B cell (primary cell): ENCODE measurements around the gene IFIT2.

Experiments
- CTCF ChIP-seq: fragments of 200-600 bp; IDR thresholded peaks from one replicate; pipeline ENCODE4 v1.8.0; 2022; ENCODE audit warnings: antibody characterized with exemption, mild to moderate bottlenecking
- EZH2 ChIP-seq: IDR thresholded peaks from 2 replicates; pipeline ENCODE4 v1.6.1; 2012; ENCODE audit warnings: borderline replicate concordance, low read depth, mild to moderate bottlenecking, moderate library complexity, low read length; ENCODE audit not compliant: insufficient read depth, poor library complexity, severe bottlenecking

GRCh38 chr10:89336241-89336640, 34.4 kb downstream of the IFIT2 start:
- TF ChIP-seq CTCF (no peak), EZH2 (no peak)
